Lower lobe of right lung (tissue), 2 donors: Measurements from ENCODE around the gene SLC1A2. TPM values are rescaled to one million over a fixed set of nuclear protein-coding genes. Genes with fewer than 3 reads are reported as not detected.

ENCODE experiments used
- ATAC-seq, 2 donors: fragments of 200-7000 bp; cut with Tn5 transposase; one replicate each; pipeline ENCODE4 v1.9.1; 2020 to 2022; ENCODE audit warnings: mild to moderate bottlenecking in 2 of 2, moderate library complexity in 2 of 2
- DNase-seq: peaks from one replicate; pipeline ENCODE4 v3.0.0-alpha.2; 2020
- H3K27ac ChIP-seq: fragments of 200-600 bp; one replicate; pipeline ENCODE4 v1.8.0; 2022
- H3K27me3 ChIP-seq: fragments of 200-600 bp; one replicate; pipeline ENCODE4 v1.8.0; 2022; ENCODE audit warnings: low read depth
- H3K36me3 ChIP-seq: fragments of 200-600 bp; one replicate; pipeline ENCODE4 v1.8.0; 2022; ENCODE audit warnings: mild to moderate bottlenecking
- H3K4me1 ChIP-seq: fragments of 200-600 bp; one replicate; pipeline ENCODE4 v1.8.0; 2022
- H3K4me3 ChIP-seq: fragments of 200-600 bp; one replicate; pipeline ENCODE4 v1.8.0; 2022; ENCODE audit warnings: mild to moderate bottlenecking
- H3K9me3 ChIP-seq: fragments of 200-600 bp; one replicate; pipeline ENCODE4 v1.8.0; 2022
- CTCF ChIP-seq: fragments of 200-600 bp; IDR thresholded peaks from one replicate; pipeline ENCODE4 v1.8.0; 2022; ENCODE audit warnings: antibody characterized with exemption, mild to moderate bottlenecking
- intact Hi-C: fragments of 100-400 bp; cut with DNase I; formaldehyde crosslinking; loops from one replicate; pipeline ENCODE4 v1.11.0; 2022
- total RNA-seq: library from RNA; stranded (reverse); fragmentation: NEBNext Ultra II Directional; extraction: Animal tissue kit (Norgen Biotek cat#: 25700); gene quantifications from one replicate; pipeline ENCODE4 v1.2.1, GENCODE V29; 2021
- donor health status: DM: no; HTN: yes; CAD: no; lungs with severe emphysema.

Gene SLC1A2
- total RNA-seq, 1 donor from 2014 or later, result 3.4 TPM

- no peaks in the 10 kb centered on the region for H3K9me3 ChIP-seq
- no peak overlapping the region for H3K27ac ChIP-seq
- no peak overlapping the region for H3K4me3 ChIP-seq
- ATAC-seq, result peak; percentile 75 to 79
- intact Hi-C loops, result no loop called here
- H3K36me3 ChIP-seq, result no peaks in the 10 kb centered on the region
- H3K27me3 ChIP-seq, result no peaks in the 10 kb centered on the region
- peaks cover 8% of the 10 kb centered on the region for H3K4me1 ChIP-seq
- TF ChIP-seq CTCF, result no peak
- no peak for DNase-seq
Measured at GRCh38 chr11:35247428-35247827, 171.9 kb downstream of the SLC1A2 start.

GRCh38 chr11:35246745-35247144 is 172.6 kb downstream of the SLC1A2 start:
- H3K4me3 ChIP-seq, result no peak overlapping the region
- intact Hi-C loops, result no loop called here
- H3K9me3 ChIP-seq, result no peaks in the 10 kb centered on the region
- no peaks in the 10 kb centered on the region for H3K27me3 ChIP-seq
- no peak overlapping the region for H3K27ac ChIP-seq
- ATAC-seq, result no peak
- H3K4me1 ChIP-seq, result peaks cover 8% of the 10 kb centered on the region
- H3K36me3 ChIP-seq, result no peaks in the 10 kb centered on the region
- TF ChIP-seq CTCF, result no peak
- no peak for DNase-seq

GRCh38 chr11:35245786-35246185 is 173.6 kb downstream of the SLC1A2 start:
- Histone ChIP-seq H3K27ac (no peak overlapping the region), H3K4me1 (peaks cover 8% of the 10 kb centered on the region), H3K4me3 (no peak overlapping the region), H3K9me3 (no peaks in the 10 kb centered on the region), H3K27me3 (no peaks in the 10 kb centered on the region), H3K36me3 (no peaks in the 10 kb centered on the region)
- no peak for ATAC-seq
- TF ChIP-seq CTCF, result no peak
- no peak for DNase-seq
- intact Hi-C loops, result no loop called here

GRCh38 chr11:35245056-35245455 is 174.3 kb downstream of the SLC1A2 start:
- TF ChIP-seq CTCF, result no peak
- Histone ChIP-seq H3K36me3 (no peaks in the 10 kb centered on the region), H3K27ac (no peak overlapping the region), H3K9me3 (no peaks in the 10 kb centered on the region), H3K27me3 (no peaks in the 10 kb centered on the region), H3K4me3 (no peak overlapping the region), H3K4me1 (peaks cover 8% of the 10 kb centered on the region)
- ATAC-seq (no peak), DNase-seq (no peak)
- intact Hi-C loops, result no loop called here

- DNase-seq (no peak), ATAC-seq (no peak)
- Histone ChIP-seq H3K4me1 (peaks cover 8% of the 10 kb centered on the region), H3K4me3 (no peak overlapping the region), H3K36me3 (no peaks in the 10 kb centered on the region), H3K27me3 (no peaks in the 10 kb centered on the region), H3K27ac (no peak overlapping the region), H3K9me3 (no peaks in the 10 kb centered on the region)
- TF ChIP-seq CTCF, result no peak
- intact Hi-C loops, result no loop called here
Measured at GRCh38 chr11:35243774-35244173, 175.6 kb downstream of the SLC1A2 start.
